Measurements from ENCODE around the gene FN3K. TPM values are rescaled to one million over a fixed set of nuclear protein-coding genes. Genes with fewer than 3 reads are reported as not detected.
"Not testable (repeated sequence)": the region's sequence is repeated elsewhere in the genome, so short reads cannot be mapped to it uniquely, and the experiment has no call there.

Gene FN3K
- total RNA-seq, 1 donor from 2014 or later = 2.7 TPM

- Mint-ChIP-seq H3K4me3 (no peak overlapping the region), H3K9me3 (peaks cover 9% of the 10 kb centered on the region), H3K4me1 (ENCODE audit: low read depth) (no peaks in the 10 kb centered on the region), H3K27me3 (ENCODE audit: insufficient read depth) (no peaks in the 10 kb centered on the region), H3K36me3 (ENCODE audit: low read depth) (peaks cover 26% of the 10 kb centered on the region), H3K27ac (no peak overlapping the region)
- DNase-seq (ENCODE audit: low spot score) = no peak
- intact Hi-C loops (cut with micrococcal nuclease) = no loop called here
Observed at GRCh38 chr17:82732118-82732743, 3.2 kb upstream of the FN3K start.

GRCh38 chr17:82736511-82737185 lies 1.2 kb downstream of the FN3K start:
- H3K4me3 Mint-ChIP-seq = peak overlapping the region; percentile 65
- H3K27ac Mint-ChIP-seq = no peak overlapping the region
- intact Hi-C loops (cut with micrococcal nuclease) = no loop called here
- H3K27me3 Mint-ChIP-seq (ENCODE audit: insufficient read depth) = no peaks in the 10 kb centered on the region
- H3K36me3 Mint-ChIP-seq (ENCODE audit: low read depth) = peaks cover 27% of the 10 kb centered on the region
- H3K4me1 Mint-ChIP-seq (ENCODE audit: low read depth) = no peaks in the 10 kb centered on the region
- peaks cover 17% of the 10 kb centered on the region for H3K9me3 Mint-ChIP-seq
- no peak for DNase-seq (ENCODE audit: low spot score)

GRCh38 chr17:82737967-82738877 lies 2.8 kb downstream of the FN3K start:
- H3K36me3 Mint-ChIP-seq (ENCODE audit: low read depth) = peaks cover 19% of the 10 kb centered on the region
- no peaks in the 10 kb centered on the region for H3K4me1 Mint-ChIP-seq (ENCODE audit: low read depth)
- no peak for DNase-seq (ENCODE audit: low spot score)
- intact Hi-C loops (cut with micrococcal nuclease) = no loop called here
- H3K27me3 Mint-ChIP-seq (ENCODE audit: insufficient read depth) = no peaks in the 10 kb centered on the region
- no peak overlapping the region for H3K27ac Mint-ChIP-seq
- no peak overlapping the region for H3K4me3 Mint-ChIP-seq
- peaks cover 22% of the 10 kb centered on the region for H3K9me3 Mint-ChIP-seq

DNA sequence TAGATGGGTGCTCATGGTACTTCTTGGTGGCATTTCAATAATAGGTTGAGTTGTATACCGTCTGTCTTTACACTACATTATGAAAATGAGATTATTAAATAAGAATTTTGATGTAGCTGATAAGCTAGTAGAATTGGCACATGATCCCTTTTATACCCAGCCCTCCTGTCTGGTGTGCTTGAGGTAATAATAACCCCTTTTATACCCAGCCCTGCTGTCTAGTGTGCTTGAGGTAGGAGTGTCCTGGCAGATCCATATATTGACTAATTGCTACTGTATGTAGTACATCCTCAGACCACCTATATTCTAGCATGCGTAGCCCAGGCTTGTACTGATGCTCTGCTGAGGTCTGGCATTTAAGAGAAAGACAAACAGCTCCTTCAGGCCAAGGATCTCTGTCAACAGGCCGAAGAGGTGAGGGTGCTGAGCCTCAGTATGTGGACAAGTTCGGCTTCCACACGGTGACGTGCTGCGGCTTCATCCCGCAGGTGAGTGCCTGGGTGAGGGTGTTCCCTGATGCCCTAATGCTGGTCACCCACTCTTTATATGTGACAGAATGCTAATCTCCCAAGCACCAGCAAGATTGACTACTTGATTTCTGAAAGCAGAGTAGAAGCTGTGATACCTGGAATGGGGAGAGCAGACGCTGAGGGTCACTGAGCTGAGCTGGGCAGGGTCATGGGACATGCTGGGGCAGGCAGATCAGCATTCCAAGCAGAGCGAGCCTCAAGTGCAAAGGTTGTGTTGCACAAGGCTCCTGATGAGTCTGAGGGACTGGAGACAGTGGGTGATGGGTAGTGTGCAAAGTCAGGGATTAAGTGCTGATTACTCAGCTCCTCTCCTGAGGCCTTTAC lies 5.7 kb downstream of the FN3K start:
- H3K4me1 Mint-ChIP-seq (ENCODE audit: low read depth) = no peaks in the 10 kb centered on the region
- H3K27me3 Mint-ChIP-seq (ENCODE audit: insufficient read depth) = no peaks in the 10 kb centered on the region
- no peak overlapping the region for H3K4me3 Mint-ChIP-seq
- DNase-seq (ENCODE audit: low spot score) = no peak
- intact Hi-C loops (cut with micrococcal nuclease) = no loop called here
- no peak overlapping the region for H3K27ac Mint-ChIP-seq
- peaks cover 15% of the 10 kb centered on the region for H3K36me3 Mint-ChIP-seq (ENCODE audit: low read depth)
- peaks cover 19% of the 10 kb centered on the region for H3K9me3 Mint-ChIP-seq

GRCh38 chr17:82743344-82744219 lies 8.2 kb downstream of the FN3K start:
- Mint-ChIP-seq H3K36me3 (ENCODE audit: low read depth) (peaks cover 15% of the 10 kb centered on the region), H3K9me3 (peaks cover 19% of the 10 kb centered on the region), H3K27ac (no peak overlapping the region), H3K4me3 (no peak overlapping the region), H3K4me1 (ENCODE audit: low read depth) (no peaks in the 10 kb centered on the region), H3K27me3 (ENCODE audit: insufficient read depth) (no peaks in the 10 kb centered on the region)
- intact Hi-C loops (cut with micrococcal nuclease) = no loop called here
- no peak for DNase-seq (ENCODE audit: low spot score)

- H3K4me3 Mint-ChIP-seq; H3K27me3 Mint-ChIP-seq (ENCODE audit: insufficient read depth); intact Hi-C loops (cut with micrococcal nuclease); H3K4me1 Mint-ChIP-seq (ENCODE audit: low read depth); H3K27ac Mint-ChIP-seq; DNase-seq (ENCODE audit: low spot score): not testable (repeated sequence)
- Mint-ChIP-seq H3K9me3 (peaks cover 19% of the 10 kb centered on the region), H3K36me3 (ENCODE audit: low read depth) (peaks cover 14% of the 10 kb centered on the region)
Observed at GRCh38 chr17:82744736-82745135, 9.3 kb downstream of the FN3K start.

- H3K36me3 Mint-ChIP-seq (ENCODE audit: low read depth) = peaks cover 11% of the 10 kb centered on the region
- intact Hi-C loops (cut with micrococcal nuclease) = no loop called here
- DNase-seq (ENCODE audit: low spot score) = no peak
- H3K4me3 Mint-ChIP-seq = no peak overlapping the region
- no peak overlapping the region for H3K27ac Mint-ChIP-seq
- no peaks in the 10 kb centered on the region for H3K4me1 Mint-ChIP-seq (ENCODE audit: low read depth)
- H3K27me3 Mint-ChIP-seq (ENCODE audit: insufficient read depth) = peaks cover 2% of the 10 kb centered on the region
- peaks cover 19% of the 10 kb centered on the region for H3K9me3 Mint-ChIP-seq
Observed at GRCh38 chr17:82745524-82745923, 10.1 kb downstream of the FN3K start.

- Mint-ChIP-seq H3K4me1 (ENCODE audit: low read depth) (peaks cover 5% of the 10 kb centered on the region), H3K27me3 (ENCODE audit: insufficient read depth) (peaks cover 2% of the 10 kb centered on the region), H3K9me3 (no peaks in the 10 kb centered on the region), H3K36me3 (ENCODE audit: low read depth) (no peaks in the 10 kb centered on the region), H3K27ac (no peak overlapping the region), H3K4me3 (no peak overlapping the region)
- intact Hi-C loops (cut with micrococcal nuclease) = no loop called here
- DNase-seq (ENCODE audit: low spot score) = no peak
Observed at GRCh38 chr17:82748756-82749155, 13.3 kb downstream of the FN3K start.

DNA sequence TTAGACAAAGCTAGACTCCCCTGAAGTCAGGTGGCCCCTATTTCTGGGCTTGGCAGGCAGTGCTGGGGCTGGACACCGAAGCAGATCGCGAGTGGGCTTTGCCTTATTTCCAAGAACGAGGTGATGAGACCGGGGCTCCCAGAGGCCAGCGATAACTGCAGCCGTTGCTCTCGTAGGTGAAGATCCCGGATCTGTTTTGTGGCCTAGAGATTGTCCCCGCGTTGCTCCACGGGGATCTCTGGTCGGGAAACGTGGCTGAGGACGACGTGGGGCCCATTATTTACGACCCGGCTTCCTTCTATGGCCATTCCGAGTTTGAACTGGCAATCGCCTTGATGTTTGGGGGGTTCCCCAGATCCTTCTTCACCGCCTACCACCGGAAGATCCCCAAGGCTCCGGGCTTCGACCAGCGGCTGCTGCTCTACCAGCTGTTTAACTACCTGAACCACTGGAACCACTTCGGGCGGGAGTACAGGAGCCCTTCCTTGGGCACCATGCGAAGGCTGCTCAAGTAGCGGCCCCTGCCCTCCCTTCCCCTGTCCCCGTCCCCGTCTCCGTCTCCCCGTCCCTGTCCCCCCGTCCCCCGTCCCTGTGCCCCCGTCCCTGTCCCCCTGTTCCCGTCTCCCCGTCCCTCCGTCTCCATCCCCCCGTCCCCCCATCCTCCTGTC lies 15.0 kb downstream of the FN3K start:
- Mint-ChIP-seq H3K27me3 (ENCODE audit: insufficient read depth) (peaks cover 4% of the 10 kb centered on the region), H3K9me3 (no peaks in the 10 kb centered on the region), H3K36me3 (ENCODE audit: low read depth) (no peaks in the 10 kb centered on the region), H3K4me1 (ENCODE audit: low read depth) (peaks cover 21% of the 10 kb centered on the region), H3K4me3 (peak overlapping the region; percentile 67), H3K27ac (peak overlapping the region; percentile 61)
- intact Hi-C loops (cut with micrococcal nuclease) = loop anchor here (5.0 kb wide), 1 partner anchor 302 kb away; no protein-coding TSS in a partner anchor
- DNase-seq (ENCODE audit: low spot score) = no peak

DNA sequence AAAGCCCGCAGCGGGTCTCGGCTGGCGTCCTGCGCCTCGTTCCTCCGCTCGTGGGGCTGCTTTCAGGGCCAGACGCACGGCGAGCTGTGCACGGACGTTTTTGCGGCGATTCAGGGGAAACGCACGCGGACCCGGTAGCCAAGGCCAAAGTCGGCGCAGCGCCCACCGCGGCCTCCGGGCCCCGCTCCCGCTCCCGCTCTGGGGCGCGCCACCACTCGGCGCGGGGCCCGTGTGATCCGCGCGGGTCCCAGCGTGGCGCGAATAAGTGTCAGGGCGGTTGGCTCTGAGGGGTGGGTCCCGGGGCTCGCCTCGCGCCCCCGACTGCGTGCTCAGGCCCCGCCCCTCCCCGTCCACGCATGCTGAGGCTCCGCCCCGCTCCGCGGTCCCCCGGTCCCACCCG lies 15.8 kb downstream of the FN3K start:
- no peak overlapping the region for H3K4me3 Mint-ChIP-seq
- H3K36me3 Mint-ChIP-seq (ENCODE audit: low read depth) = peaks cover 2% of the 10 kb centered on the region
- intact Hi-C loops (cut with micrococcal nuclease) = loop anchor here (1.0 to 5.0 kb wide), 3 partner anchors 35 to 301 kb away; partner anchors contain the start of genes FN3KRP and RAB40B

More for the DNA sequence above, 15.8 kb downstream of the FN3K start:
- DNase-seq (ENCODE audit: low spot score) = no peak
- H3K9me3 Mint-ChIP-seq = no peaks in the 10 kb centered on the region
- no peak overlapping the region for H3K27ac Mint-ChIP-seq
- peaks cover 27% of the 10 kb centered on the region for H3K4me1 Mint-ChIP-seq (ENCODE audit: low read depth)
- peaks cover 4% of the 10 kb centered on the region for H3K27me3 Mint-ChIP-seq (ENCODE audit: insufficient read depth)

Data from activated T-helper 1 cell treated with anti-CD3 and anti-CD28 coated beads, Interleukin-12 subunit alpha, Interleukin-12 subunit beta, Interleukin-2, Interleukin-4 antibody, amounts not matched to agents 30 ng/mL and 10 ng/mL and 1 ng/mL, durations not matched to agents 14 hours and 24 hours and 36 hours (primary cell).